Measurements from ENCODE around the gene HIRIP3.

Gene HIRIP3

DNA sequence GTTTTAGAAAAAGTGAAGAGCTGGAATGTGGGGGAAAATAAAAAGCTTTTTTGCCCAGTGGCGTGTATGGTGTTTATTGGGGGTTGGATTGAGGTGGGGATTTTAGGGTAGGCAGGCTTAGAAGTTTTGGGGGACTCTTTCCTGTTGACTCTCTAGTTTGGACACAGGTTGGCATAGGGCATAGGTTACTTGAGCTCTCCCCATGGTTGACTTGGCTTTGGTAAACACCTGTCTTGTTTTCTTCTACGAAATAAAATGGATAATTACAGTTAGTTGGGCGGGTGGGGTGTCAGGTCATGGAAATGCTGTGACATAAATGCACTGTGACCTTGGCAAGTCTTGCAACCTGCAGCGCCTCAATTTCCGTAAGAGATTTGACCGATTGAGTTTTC lies 22.4 kb downstream of the HIRIP3 start:
- TF ChIP-seq MYC (IDR thresholded peaks at IDR 0.05; ENCODE audit: low read depth, low read length) (peak; percentile 42; the same call in 1 of the 2 replicates), CTCF (IDR thresholded peaks at IDR 0.05; ENCODE audit: low read depth, low read length) (no peak), POLR2A (IDR thresholded peaks at IDR 0.05; ENCODE audit: extremely low read depth, insufficient read length) (no peak), MAX (IDR thresholded peaks at IDR 0.05; ENCODE audit: low read depth, low read length) (no peak)
- no peak for DNase-seq (ENCODE audit: low read depth)
- no peak overlapping the region for H3K4me3 ChIP-seq (ENCODE audit: low read depth, low read length)

DNA sequence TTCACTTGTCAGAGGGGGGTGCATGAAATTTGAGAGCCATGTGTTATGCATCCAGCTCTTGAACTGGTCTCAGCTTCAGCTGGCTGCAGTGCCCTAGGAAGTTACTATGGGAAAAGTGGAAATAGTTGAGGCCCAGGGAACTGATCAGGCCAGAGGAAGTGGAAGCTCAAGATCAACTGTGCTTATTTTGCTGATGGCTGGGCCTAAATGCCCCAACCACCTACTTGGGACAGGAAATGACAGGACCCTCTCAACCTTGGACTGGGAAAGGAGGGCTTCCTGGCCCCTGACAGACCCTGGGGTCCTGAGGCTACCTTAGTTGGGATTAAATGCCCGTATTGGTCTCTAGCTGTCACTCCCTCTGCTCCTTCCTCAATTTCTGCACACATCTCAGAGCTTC lies 22.9 kb downstream of the HIRIP3 start:
- H3K4me3 ChIP-seq (ENCODE audit: low read depth, low read length), result no peak overlapping the region
- no peak for DNase-seq (ENCODE audit: low read depth)
- no peak for TF ChIP-seq MAX (IDR thresholded peaks at IDR 0.05; ENCODE audit: low read depth, low read length)

DNA sequence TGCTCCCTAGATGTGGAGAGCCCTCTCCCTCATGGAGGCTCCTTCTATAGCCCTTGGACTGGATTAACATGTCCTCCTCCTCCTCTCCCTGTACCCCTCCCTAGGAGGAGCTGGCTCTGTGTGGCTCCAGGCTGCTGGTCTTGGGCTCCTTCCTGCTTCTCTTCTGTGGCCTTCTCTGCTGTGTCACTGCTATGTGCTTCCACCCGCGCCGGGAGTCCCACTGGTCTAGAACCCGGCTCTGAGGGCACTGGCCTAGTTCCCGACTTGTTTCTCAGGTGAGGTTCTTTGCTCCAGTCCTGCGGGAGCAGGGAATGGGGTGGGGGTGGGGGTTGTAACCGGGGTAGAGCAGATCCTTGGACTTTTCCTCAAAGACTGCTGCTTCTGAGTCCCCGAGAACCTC lies 24.1 kb downstream of the HIRIP3 start:
- DNase-seq (ENCODE audit: low read depth), result no peak
- TF ChIP-seq MYC (IDR thresholded peaks at IDR 0.05; ENCODE audit: low read depth, low read length), result no peak
- no peak for TF ChIP-seq POLR2A (IDR thresholded peaks at IDR 0.05; ENCODE audit: extremely low read depth, insufficient read length)
- TF ChIP-seq CTCF (IDR thresholded peaks at IDR 0.05; ENCODE audit: low read depth, low read length), result no peak
- no peak for TF ChIP-seq MAX (IDR thresholded peaks at IDR 0.05; ENCODE audit: low read depth, low read length)
- H3K4me3 ChIP-seq (ENCODE audit: low read depth, low read length), result no peak overlapping the region

- no peak overlapping the region for H3K4me3 ChIP-seq (ENCODE audit: low read depth, low read length)
- TF ChIP-seq CTCF (IDR thresholded peaks at IDR 0.05; ENCODE audit: low read depth, low read length), result no peak
- no peak for TF ChIP-seq MYC (IDR thresholded peaks at IDR 0.05; ENCODE audit: low read depth, low read length)
- no peak for TF ChIP-seq POLR2A (IDR thresholded peaks at IDR 0.05; ENCODE audit: extremely low read depth, insufficient read length)
- no peak for TF ChIP-seq MAX (IDR thresholded peaks at IDR 0.05; ENCODE audit: low read depth, low read length)
- no peak for DNase-seq (ENCODE audit: low read depth)
Measured at GRCh38 chr16:29968205-29968604, 27.2 kb downstream of the HIRIP3 start.

- DNase-seq (ENCODE audit: low read depth), result no peak
- TF ChIP-seq CTCF (IDR thresholded peaks at IDR 0.05; ENCODE audit: low read depth, low read length) (no peak), MYC (IDR thresholded peaks at IDR 0.05; ENCODE audit: low read depth, low read length) (no peak), MAX (IDR thresholded peaks at IDR 0.05; ENCODE audit: low read depth, low read length) (no peak), POLR2A (IDR thresholded peaks at IDR 0.05; ENCODE audit: extremely low read depth, insufficient read length) (no peak)
- no peak overlapping the region for H3K4me3 ChIP-seq (ENCODE audit: low read depth, low read length)
Measured at GRCh38 chr16:29963021-29963743, 32.2 kb downstream of the HIRIP3 start.

DNA sequence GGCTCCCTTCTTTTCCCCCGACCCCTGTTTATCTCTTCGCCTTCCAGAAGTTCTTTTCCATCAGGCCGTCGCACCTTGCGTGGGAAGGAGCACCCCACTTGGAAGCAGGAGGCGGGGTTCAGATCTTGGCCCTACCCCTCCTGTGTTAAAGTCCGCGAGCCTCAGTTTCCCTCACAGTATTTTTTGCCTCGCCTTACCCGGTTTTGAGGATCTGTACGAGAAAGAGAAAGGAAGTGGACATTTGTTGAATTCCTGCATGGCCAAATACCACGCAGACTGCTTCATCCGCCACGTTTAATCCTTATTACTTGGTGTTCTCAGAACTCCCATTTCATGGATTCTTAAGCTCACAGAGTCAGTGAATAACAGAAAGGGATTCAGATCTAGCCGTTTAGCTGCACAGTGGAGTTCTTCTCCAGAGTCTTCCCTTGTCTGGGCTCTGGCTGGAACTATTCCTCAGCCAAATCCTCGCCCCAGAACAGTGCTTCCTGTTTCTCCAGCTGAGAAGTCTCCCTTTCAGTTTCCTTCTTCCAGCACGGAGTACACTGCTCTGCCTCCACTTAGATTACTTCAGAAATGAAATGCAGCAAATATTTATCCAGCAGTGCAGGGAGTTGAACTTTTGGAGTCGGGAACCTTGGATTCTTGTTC lies 32.9 kb downstream of the HIRIP3 start:
- TF ChIP-seq MAX (IDR thresholded peaks at IDR 0.05; ENCODE audit: low read depth, low read length), result no peak
- no peak for TF ChIP-seq MYC (IDR thresholded peaks at IDR 0.05; ENCODE audit: low read depth, low read length)
- TF ChIP-seq CTCF (IDR thresholded peaks at IDR 0.05; ENCODE audit: low read depth, low read length), result no peak
- TF ChIP-seq POLR2A (IDR thresholded peaks at IDR 0.05; ENCODE audit: extremely low read depth, insufficient read length), result no peak
- DNase-seq (ENCODE audit: low read depth), result peak; percentile 42
- H3K4me3 ChIP-seq (ENCODE audit: low read depth, low read length), result peak overlapping the region; percentile 66
